Activated CD8-positive, alpha-beta T cell treated with anti-CD3 and anti-CD28 coated beads for 36 hours (primary cell): ENCODE results near the gene MAP3K5. TPM values are rescaled to one million over a fixed set of nuclear protein-coding genes. Genes with fewer than 3 reads are reported as not detected.

Experiments used
- ATAC-seq: fragments of 200-7000 bp; cut with Tn5 transposase; one replicate; pipeline ENCODE4 v1.10.0; 2021; ENCODE audit warnings: mild to moderate bottlenecking, moderate library complexity
- CTCF ChIA-PET: fragments of 350-600 bp; sonication (Branson Sonifier 250); formaldehyde crosslinking; loops from one replicate; lab custom pipeline; 2021; ENCODE audit warnings: antibody characterized with exemption; lab: Charles Lee
- POLR2A ChIA-PET: fragments of 350-600 bp; sonication (Branson Sonifier 250); formaldehyde crosslinking; loops from one replicate; lab custom pipeline; 2021; ENCODE audit warnings: antibody characterized with exemption; lab: Charles Lee
- DNase-seq: peaks from one replicate; pipeline ENCODE4 v3.0.0-alpha.2; 2020
- H3K27ac Mint-ChIP-seq: one replicate; pipeline ENCODE4 v1.8.0; 2021; ENCODE audit warnings: mild to moderate bottlenecking, mixed read lengths
- H3K27me3 Mint-ChIP-seq: one replicate; pipeline ENCODE4 v1.8.0; 2021; ENCODE audit warnings: mixed read lengths
- H3K36me3 Mint-ChIP-seq: one replicate; pipeline ENCODE4 v1.8.0; 2021; ENCODE audit warnings: low read depth, mixed read lengths
- H3K4me1 Mint-ChIP-seq: one replicate; pipeline ENCODE4 v1.8.0; 2021; ENCODE audit warnings: low read depth, mixed read lengths
- H3K4me3 Mint-ChIP-seq: one replicate; pipeline ENCODE4 v1.8.0; 2021; ENCODE audit warnings: mild to moderate bottlenecking, moderate library complexity, mixed read lengths
- H3K9me3 Mint-ChIP-seq: one replicate; pipeline ENCODE4 v1.8.0; 2021; ENCODE audit warnings: mixed read lengths
- CTCF ChIP-seq: fragments of 200-600 bp; IDR thresholded peaks from one replicate; pipeline ENCODE4 v1.8.0; 2022; ENCODE audit warnings: antibody characterized with exemption, mild to moderate bottlenecking
- intact Hi-C: fragments of 100-400 bp; cut with micrococcal nuclease; formaldehyde crosslinking; loops from one replicate; pipeline ENCODE4 v1.10.0; 2022
- total RNA-seq, 2 experiments: library from RNA; stranded (reverse); gene quantifications; one replicate each; pipeline ENCODE4 v1.2.3, GENCODE V29; 2021

The MAP3K5 gene
- total RNA-seq, 2 experiments from 2014 or later, result 4.4 to 4.6 TPM

GRCh38 chr6:136614350-136614749 is 177.9 kb downstream of the MAP3K5 start:
- TF ChIP-seq CTCF, result no peak
- Mint-ChIP-seq H3K9me3 (no peaks in the 10 kb centered on the region), H3K4me1 (peaks cover 6% of the 10 kb centered on the region), H3K27me3 (no peaks in the 10 kb centered on the region), H3K27ac (no peak overlapping the region), H3K36me3 (peaks cover 5% of the 10 kb centered on the region), H3K4me3 (no peak overlapping the region)
- POLR2A ChIA-PET, result no interaction called here
- intact Hi-C loops, result no loop called here
- DNase-seq, result no peak
- CTCF ChIA-PET, result interaction anchor here (1.1 to 5.7 kb wide), 3 partner anchors 29 to 178 kb away, joined by 3 to 30 read pairs (median 19); partner anchors contain the start of gene MAP3K5
- no peak for ATAC-seq

- POLR2A ChIA-PET, result no interaction called here
- TF ChIP-seq CTCF, result no peak
- CTCF ChIA-PET, result interaction anchor here (1.5 to 5.7 kb wide), 4 partner anchors 11 to 179 kb away, joined by 4 to 30 read pairs (median 12); partner anchors contain the start of gene MAP3K5
- intact Hi-C loops, result no loop called here
- H3K4me3 Mint-ChIP-seq, result no peak overlapping the region
- peaks cover 6% of the 10 kb centered on the region for H3K4me1 Mint-ChIP-seq
- H3K27ac Mint-ChIP-seq, result no peak overlapping the region
- ATAC-seq (no peak), DNase-seq (no peak)
- H3K36me3 Mint-ChIP-seq, result peaks cover 5% of the 10 kb centered on the region
- H3K9me3 Mint-ChIP-seq, result no peaks in the 10 kb centered on the region
- no peaks in the 10 kb centered on the region for H3K27me3 Mint-ChIP-seq
Observed at GRCh38 chr6:136613477-136613876, 178.8 kb downstream of the MAP3K5 start.

- POLR2A ChIA-PET, result no interaction called here
- H3K27ac Mint-ChIP-seq, result no peak overlapping the region
- H3K36me3 Mint-ChIP-seq, result peaks cover 5% of the 10 kb centered on the region
Observed at GRCh38 chr6:136612666-136613389, 179.4 kb downstream of the MAP3K5 start.

GRCh38 chr6:136611746-136612145 is 180.5 kb downstream of the MAP3K5 start:
- intact Hi-C loops, result no loop called here

More at GRCh38 chr6:136612666-136613389, 179.4 kb downstream of the MAP3K5 start:
- CTCF ChIA-PET, result interaction anchor here (1.5 to 5.7 kb wide), 4 partner anchors 10 to 179 kb away, joined by 4 to 30 read pairs (median 12); partner anchors contain the start of gene MAP3K5
- Mint-ChIP-seq H3K27me3 (no peaks in the 10 kb centered on the region), H3K4me1 (peaks cover 9% of the 10 kb centered on the region), H3K9me3 (no peaks in the 10 kb centered on the region), H3K4me3 (no peak overlapping the region)
- intact Hi-C loops, result no loop called here
- ATAC-seq (no peak), DNase-seq (no peak)
- TF ChIP-seq CTCF, result no peak

More at GRCh38 chr6:136611746-136612145, 180.5 kb downstream of the MAP3K5 start:
- no peak for TF ChIP-seq CTCF
- no peak for DNase-seq
- no peak overlapping the region for H3K4me3 Mint-ChIP-seq
- H3K9me3 Mint-ChIP-seq, result no peaks in the 10 kb centered on the region
- ChIA-PET POLR2A (no interaction called here), CTCF (interaction anchor here (1.4 to 5.7 kb wide), 3 partner anchors 11 to 180 kb away, joined by 3 to 30 read pairs (median 19); partner anchors contain the start of gene MAP3K5)
- no peak for ATAC-seq
- peak overlapping the region; percentile 12 for H3K27ac Mint-ChIP-seq
- peaks cover 9% of the 10 kb centered on the region for H3K4me1 Mint-ChIP-seq
- H3K36me3 Mint-ChIP-seq, result peaks cover 5% of the 10 kb centered on the region
- no peaks in the 10 kb centered on the region for H3K27me3 Mint-ChIP-seq
